NCI-H1417 (cell line): Measurements from ENCODE around the gene IP6K3.

Source experiments
- DNase-seq, 3 experiments: peaks; one replicate each; lab custom pipeline; 2025; lab: John Stamatoyannopoulos, UW

Gene IP6K3

DNA sequence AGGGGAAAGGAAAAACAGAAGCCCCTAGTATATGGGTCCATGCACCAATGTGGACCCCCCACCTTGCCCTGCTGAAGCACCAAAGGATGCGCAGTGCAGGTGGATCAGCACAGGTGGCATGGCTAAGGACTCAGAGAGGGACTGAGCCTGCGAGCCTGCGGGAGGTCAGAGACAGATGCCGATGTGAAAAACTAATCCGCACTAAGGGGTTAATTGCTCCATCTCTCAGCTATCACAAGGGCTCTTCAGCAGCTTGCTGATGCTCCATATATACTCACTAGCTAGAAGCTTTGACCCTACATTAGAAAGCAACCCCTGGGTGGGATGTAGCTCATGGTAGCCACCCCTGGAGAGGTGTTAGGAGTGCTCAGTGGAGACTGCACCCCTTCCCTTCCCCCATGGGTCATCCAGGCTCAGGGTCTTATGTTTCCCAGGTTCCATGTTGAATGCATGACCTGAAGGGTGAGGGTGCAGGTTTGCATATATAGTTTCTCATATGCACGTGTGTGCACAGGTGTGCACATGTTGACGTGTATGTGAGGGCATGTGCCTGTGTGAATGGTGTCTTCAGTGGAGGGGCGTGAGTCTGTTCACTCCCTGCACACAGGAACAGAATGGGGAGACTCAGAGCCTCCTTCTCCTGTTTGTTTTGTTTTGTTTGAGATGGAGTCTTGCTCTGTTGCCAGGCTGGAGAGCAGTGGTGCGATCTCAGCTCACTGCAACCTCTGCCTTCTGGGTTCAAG is 13.4 kb upstream of the IP6K3 start:
- peak in 2 of 3 experiments; percentile 35 to 75 for DNase-seq

DNA sequence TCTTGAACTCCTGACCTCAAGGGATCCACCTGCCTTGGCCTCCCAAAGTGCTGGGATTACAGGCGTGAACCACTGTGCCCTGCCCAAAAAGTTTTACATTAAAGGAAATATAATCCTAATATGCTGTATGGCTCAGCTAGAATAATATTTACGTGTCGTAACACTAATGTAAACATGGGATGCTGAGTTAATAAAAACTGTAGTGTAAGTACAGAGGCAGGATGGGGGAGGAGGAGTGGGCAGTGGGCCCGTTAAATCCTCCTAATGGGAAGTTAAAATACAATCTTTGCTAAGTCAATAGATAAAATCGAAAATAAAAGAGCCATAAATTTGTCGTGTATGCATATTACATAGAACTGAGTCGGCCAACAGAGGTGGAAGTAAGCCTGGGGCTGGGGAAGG is 12.1 kb upstream of the IP6K3 start:
- peak in 1 of 3 experiments; percentile 53 for DNase-seq

DNA sequence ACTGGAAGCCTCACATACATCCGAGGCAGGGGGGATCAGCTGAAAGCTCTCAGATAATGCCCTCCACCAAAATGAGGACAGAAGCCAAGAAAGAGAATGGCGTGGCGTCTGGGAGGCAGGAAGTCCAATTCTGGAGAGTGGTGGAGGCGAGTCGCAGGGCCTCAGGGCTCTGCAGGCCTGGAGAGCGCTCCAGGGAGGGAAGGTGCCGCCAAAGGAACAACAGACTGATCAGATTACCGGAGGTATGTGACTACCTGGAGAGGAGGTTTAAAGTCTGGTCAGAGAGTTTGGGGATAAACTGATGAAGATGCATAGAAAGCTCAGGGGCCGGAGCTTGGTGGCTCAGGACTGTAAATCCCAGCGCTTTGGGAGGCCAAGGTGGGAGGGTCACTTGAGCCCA is 11.2 kb upstream of the IP6K3 start:
- DNase-seq: no peak

DNA sequence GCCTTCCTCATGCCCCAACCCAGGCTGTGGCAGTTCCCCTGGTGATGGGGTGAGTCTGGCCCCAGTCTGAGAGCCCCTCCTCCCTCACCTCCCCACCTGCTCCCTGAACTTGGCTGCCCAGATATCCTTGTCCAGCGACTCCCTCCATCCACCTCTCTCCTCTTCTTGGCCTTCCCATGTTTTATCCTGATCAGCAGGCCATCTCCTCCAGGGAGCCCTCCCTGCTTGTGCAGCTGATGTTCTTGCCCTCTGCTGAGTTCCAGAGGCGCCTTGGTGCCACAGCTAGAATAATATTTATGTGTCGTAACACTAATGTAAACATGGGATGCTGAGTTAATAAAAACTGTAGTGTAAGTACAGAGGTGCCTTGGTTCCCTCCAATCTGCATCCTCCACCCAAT is 10.4 kb upstream of the IP6K3 start:
- DNase-seq: no peak

DNA sequence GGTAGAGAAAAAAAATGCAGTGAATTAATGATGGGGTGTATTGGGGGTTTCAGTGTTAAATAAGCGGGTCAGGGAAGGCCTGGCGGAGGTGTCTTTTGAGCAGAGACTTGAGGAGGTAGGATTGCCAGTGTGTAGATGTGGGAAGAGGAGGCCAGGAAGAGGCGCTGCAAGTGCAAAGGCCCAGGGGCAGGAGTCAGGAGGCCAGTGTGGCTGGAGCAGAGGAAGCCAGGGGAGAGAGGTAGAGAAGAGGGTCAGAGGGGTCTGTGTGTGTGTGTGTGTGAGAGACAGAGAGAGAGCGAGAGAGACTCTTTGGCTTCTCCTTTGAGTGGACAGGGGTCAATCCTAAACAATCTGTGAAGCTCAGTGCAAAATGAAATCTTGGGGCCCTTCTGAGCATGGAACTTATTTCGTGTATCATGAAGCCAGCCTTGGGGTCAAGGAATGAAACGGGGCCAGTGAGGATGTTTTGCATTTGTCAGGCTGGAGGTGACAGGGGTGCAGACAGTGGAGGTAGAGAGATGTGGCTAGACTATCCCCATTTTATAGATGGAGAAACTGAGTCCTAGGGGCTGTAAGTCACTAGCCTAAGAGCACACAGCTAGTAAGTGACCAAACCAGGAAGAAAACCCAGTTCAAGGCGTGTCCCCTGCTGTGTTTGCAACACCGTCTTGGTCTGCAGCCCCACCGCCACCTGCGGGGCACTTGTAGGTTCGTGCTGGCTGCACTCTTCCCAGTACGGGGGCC is 9.7 kb upstream of the IP6K3 start:
- DNase-seq: peak in 1 of 3 experiments; percentile 22

DNA sequence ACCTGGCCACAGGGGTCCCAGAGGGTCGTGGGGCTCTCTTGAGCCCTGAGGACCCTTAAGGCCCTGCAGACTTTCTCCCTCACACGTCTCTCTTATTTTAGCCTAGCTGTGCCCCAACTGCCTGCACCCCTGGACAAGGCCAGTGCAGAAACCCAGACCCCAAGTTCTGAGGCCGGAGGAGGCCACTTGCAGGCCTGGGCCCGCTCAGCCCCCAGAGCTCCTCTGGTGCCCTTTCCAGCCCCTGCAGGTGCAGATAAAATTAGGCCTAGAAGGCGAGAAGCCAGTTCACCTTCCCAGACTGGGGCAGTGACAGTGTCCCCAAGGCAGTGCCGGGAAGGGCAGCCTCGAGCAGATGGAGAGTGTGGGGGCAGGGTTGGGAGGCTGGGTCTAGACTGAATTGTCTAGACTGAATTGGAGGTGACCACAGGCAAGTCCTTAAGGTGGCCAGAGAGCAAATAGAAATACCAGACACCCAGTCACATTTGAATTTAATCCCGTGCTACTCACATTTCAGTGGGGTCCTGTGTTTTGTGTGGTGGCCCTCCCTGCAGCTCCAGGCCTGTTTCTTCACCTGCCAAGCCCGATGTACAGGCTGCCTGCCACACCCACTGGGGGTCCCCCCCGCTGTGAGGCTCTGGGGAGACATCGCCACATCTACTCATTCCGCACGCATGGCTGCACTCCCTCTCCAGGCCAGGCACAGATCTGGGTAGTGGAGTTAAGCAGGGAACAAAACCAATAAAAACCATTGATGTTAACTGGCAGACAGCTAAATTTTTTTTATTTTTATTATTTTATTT is 8.6 kb upstream of the IP6K3 start:
- DNase-seq: peak; percentile 78 to 96 (median 81)

DNA sequence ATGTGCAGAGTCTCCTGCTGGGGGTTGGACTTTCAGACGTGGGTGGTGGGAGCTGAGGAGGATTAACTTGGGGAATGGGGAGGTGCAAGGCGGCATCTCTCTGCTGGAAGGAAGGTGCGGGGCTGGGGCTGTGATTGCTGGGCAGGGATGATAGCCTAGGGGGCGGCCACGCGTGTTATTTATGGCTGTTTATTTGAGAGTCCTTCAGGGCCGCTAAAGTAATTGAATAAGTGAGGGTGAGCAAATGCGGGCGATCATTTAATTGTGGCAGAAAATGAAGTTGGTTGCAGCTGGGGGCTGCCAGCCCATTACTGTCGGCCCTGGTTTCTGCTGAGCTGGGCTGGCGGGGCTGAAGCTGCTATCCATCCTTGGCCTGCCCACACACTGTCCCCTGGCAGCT is 7.5 kb upstream of the IP6K3 start:
- peak in 1 of 3 experiments; percentile 48 for DNase-seq

DNA sequence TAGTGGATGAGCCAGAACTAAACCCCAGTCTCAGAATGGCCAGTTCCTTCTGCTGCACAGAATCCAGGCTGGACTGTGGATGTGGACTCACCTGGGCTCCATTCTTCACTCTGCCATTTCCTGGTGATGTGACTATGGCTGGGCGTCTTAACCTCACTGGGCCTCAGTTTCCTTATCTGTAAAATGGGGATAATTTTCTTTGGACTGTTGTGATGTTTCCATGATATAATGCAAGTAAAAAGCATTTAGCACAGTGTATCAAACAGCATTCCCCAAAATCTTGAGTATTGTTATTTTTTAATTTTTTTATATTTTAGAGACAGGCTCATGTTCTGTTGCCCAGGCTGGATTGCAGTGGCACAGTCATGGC is 5.9 kb upstream of the IP6K3 start:
- DNase-seq: no peak

DNA sequence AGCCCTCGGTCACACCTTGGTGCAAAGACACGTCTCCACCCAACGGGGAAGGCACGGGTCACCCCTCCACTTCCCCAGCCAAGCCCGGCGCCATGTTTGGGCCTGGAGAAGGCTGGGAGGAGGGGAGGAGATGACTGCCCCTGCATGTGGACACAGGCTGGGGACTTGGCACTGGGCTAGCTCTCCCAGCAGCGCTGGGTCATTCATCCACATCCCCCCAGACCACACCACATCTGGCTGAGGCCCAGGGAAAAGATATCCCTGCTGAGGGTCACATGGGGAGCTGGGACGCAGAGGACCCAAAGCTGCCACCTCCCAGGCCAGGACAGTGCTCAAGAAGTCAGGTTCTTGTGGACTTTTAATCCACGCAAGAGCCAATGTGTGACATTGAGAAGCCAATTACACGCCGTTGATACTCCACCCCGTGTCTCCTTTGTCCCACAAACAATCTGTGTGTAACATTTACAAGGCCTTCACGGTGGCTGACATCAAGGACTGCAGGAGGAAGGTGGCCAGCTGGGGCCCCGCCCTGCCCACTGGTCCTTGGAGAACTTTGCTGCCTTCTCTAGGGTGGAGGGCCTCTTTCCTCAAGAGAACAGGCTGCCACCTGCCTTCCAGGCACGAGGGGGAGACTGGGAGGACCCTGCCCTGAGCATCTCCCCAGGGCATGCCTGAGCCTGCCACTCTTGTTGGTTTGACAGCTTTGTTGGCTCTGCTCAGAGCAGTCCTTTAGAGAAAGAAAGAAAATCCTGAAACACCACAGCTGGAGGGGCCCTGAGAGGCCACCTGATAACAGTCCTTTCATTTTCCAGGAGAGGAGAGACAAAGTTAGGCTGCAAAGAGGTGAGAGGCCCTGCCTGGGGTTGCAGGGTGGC is 5.3 kb upstream of the IP6K3 start:
- DNase-seq: peak; percentile 70 to 95 (median 84)

DNA sequence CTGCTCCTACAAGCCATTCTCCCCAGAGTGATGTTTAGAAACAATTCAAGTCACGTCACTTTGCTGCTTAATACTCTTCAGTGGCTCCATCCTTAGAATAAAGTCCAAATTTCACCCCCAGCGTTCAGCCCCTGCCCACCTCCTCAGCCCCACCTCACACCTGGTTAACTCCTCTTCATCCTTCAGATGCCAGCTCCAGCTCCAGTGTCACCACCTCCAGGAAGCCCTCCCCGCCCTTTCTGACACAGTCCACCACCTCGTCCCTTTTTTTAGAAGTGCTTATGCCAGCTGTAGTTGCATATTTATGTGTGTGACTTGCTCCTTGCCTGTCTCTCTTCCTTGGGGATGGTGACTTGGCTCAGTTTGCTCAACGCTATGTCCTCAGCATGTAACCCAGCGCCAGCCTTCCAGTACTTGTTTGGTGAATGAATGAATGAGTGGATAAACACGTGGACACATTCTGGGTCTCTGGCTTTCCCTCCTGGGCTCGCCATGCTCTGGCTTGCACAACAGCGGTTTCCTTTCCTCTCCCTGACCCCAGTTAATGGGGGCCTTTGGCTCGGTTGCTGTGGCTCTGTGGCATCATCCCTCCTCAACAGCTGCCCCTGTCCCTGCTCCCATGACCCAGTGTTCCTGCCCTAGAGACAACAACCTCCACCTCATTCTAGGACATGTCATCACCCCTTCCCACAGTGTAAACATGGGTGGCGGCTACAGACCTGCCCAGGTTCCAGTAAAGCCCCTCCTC is 3.7 kb upstream of the IP6K3 start:
- no peak for DNase-seq

DNA sequence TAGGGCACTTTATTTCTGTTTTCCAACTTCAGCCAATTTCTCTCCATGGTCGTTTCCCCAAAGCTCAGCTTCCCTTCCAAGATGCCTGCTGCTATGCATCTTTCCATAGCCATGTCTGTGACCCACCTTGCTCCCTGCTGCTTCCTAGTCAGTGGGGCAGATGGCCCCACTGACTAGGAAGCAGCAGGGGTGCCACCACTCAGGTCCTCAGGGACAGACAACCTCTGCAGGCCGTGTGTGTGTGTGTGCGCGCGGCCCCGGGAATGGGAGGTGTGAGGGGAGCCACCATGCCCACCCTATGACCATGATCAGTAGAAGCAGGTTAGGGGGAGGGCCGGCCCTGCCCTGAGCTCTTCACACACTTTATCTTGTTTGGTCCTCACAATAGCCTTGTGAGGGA is 2.7 kb upstream of the IP6K3 start:
- peak in 2 of 3 experiments; percentile 10 to 23 for DNase-seq

DNA sequence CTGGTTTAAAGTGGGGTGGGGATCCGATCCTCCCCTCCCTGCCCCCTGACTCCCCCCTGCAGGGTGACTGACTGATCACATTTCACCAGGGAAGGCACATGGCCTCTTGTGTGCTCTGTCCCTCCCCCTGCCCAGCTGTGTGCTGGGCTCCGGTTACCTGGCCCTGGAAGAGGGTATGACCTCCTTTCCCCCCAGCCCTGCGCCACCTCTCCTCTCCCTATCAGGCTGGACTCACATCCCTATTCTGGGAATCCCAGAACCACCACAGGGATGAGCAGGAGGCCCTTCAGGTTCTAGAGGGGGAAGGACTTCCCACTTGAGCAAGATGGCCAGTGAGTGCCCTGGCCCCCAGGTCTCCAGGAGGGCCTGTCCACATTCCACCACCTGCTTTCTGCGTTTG is 2.1 kb upstream of the IP6K3 start:
- DNase-seq: peak in 1 of 3 experiments; percentile 17

DNA sequence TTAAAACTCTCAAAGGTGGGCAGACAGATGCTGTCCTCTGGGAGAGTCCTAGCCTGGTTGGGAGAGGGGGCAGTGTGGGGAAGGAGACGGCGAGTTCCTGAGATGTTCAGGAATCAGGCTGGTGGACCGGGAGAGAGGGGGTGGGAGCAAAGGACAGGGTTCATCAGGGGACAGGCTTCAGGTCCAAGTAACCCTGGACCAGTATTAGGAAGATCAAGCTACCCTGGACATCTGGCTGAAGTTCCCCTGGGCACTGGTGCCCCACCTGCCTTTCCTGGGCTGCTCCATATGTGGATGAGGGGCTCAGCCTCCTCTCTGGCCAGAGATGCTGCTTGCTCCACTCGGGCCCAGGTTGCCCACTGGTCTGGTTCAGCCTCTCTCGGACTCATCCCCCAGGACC is 1.1 kb upstream of the IP6K3 start:
- DNase-seq: no peak

DNA sequence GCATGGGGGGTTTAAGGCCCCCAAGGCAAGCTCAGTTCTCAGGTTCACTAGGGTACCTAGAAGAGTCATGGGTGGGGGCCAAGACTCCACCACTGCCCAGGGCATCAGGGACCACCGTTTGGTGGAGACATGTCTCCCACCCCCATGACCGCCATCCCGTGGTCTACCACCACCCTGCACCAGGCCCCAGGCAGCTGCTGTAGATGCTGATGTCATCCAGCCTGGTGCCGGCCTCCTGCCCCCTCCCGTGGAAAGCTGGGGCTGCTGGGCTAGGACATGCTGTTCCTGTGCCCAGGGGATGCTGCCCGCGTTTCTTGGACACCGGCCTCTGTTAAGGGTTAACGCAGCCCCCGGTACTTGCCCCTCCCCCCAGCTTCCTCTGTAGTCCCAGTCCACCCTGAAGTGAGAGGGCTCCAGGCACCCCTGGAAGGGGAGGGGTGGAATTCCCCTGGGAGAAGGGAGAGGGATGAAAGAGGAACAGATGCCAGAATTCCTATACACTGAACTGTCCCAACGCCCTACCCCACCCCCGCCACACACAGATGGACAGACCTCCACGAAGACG is 587 bp downstream of the IP6K3 start:
- DNase-seq: no peak

DNA sequence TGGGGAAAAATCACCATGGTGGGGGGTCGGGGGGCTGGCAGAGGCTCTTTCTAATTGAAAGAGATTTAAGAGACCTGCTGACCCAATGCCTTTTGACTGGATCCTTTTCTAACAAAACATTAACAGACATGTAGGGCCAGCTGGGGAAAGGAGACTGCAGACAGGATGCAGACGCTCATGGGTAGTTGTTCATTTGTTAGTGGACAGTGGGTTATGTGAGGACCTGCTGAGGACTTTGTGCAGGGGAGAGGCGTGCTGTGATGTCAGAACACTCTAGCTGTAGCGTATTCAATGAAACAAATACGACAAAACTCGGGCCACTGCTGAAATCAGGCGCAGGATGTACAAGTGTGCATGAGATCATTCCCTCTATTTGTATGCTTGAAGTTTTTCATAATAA is 1.2 kb downstream of the IP6K3 start:
- peak in 1 of 3 experiments; percentile 15 for DNase-seq

DNA sequence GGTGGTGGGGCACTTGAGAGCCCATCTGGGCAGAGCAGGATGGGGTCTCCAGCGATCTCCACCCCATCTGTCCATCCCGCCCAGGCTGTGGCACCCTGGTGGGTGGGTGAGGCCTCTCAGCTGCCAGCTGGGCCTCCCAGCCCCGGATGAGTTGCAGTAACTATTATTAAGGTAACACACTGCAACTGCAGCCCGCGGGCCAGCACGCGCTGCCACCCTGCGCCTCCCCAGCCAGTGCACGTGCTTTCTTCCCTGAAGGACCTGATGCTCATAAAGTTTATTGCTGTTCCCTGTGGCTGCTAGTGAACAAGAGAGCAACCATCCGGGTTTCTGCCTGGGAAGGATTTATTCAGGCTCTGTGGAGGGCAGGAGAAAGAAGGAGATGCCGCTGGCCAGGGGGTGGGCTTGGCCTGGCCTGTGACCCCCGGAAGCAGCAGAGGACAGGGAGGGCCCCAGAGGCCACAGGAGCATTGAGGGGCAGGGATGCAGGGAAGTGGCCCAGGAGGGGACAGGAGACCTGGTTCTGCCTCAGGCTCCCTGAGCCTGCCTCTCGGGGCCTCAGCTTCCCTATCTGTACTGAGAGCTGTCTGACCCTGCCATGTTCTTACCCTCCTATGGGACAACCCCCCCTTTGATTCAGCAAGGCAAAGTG is 1.7 kb downstream of the IP6K3 start:
- DNase-seq: peak; percentile 52 to 74 (median 73)

DNA sequence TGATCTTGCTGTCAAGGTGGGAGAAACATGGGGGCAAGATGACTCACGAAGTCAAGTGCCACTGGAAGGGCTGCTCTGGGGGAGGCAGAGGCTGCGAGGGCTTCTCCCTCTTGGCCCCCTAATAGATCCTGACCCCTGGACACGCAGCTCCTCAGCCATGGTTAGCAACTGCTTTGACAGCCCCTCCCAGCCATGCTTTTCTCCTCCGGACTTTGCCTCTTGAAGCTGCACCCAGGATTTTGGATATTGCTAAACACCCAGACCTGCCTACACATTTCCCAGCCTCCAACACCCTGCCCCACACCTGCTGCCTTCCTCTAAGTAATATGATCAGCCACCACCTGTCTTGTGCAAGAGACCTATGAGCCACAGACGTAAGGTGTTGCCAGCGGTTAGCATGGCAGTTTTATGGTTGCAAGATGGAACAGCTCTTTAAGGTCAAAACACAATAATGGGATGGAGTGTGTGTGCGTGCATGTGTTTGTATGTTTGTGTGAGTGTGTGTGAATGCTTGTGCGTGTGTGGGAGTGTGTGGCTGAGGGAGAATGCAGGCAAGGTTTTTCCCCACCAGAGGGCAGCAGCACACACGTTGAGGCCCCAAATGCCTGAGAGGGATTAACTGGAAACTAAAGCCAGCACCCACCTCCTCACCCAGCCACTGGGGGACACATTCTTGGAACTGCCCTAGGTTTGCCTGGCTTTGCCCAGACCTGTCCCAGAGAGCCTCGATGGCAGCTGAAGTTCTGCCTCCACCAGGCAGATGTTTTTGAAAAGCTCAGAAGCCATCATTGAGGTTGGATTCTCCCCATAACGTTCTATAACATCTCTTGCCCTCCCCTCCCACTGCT is 2.5 kb downstream of the IP6K3 start:
- DNase-seq: peak; percentile 73 to 91 (median 88)

DNA sequence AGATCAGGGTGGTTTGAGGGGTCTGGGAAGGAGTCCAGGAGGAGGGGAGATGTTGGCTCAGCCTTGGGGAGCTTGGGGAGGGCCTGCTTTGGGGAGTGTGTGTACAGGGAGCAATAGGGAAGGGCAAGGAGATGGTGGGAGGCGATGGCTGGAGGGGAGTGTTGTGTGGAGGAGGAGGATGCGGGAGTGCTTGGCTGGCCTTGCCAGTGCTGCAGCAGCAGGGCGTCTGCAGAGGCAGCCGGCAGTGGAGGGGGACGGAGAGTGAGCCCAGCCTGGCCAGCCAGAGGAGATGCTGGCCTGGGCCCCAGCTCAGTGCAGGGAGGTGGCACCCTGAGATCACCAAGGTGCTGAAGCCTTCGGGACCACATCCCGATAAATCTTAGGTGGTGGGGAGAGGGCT is 3.9 kb downstream of the IP6K3 start:
- DNase-seq: peak in 1 of 3 experiments; percentile 34

DNA sequence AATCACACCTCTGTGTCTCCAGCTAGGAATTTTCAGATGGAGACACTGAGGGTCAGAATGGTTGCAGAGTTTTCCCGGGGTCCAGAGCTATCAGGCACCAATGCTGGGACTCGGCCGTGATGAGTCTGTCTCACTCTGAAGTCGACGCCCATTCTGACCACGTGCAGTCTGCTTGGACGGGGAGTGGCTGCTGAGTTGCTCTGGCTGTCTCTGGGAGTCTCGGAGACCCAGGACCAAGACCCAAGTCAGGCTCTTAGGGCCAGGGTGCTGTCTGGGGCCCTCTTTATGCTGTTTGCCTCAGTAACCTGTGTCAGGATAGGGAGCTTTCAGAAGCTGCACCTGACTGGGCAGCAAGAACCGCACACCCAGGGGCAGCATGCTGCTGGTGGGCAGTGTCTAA is 4.6 kb downstream of the IP6K3 start:
- DNase-seq: peak in 1 of 3 experiments; percentile 31
